ENCODE data around the gene RAPGEF5.
A peak's percentile ranks its signal among the peaks of the same experiment; 100 is the strongest.
"Not testable (repeated sequence)": the region's sequence is repeated elsewhere in the genome, so short reads cannot be mapped to it uniquely, and the experiment has no call there.

Gene RAPGEF5

GRCh38 chr7:22108151-22108845 lies 248.7 kb downstream of the RAPGEF5 start:
- Mint-ChIP-seq H3K4me1 (peaks cover 6% of the 10 kb centered on the region), H3K9me3 (no peaks in the 10 kb centered on the region), H3K4me3 (no peak overlapping the region), H3K27ac (no peak overlapping the region), H3K27me3 (ENCODE audit: low read depth) (peaks cover 3% of the 10 kb centered on the region), H3K36me3 (ENCODE audit: low read depth) (no peaks in the 10 kb centered on the region)
- TF ChIP-seq CTCF (IDR thresholded peaks at IDR 0.05; ENCODE audit: unreplicated experiment in 3 of 3), result no peak

GRCh38 chr7:22105550-22105949 lies 251.4 kb downstream of the RAPGEF5 start:
- TF ChIP-seq CTCF (IDR thresholded peaks at IDR 0.05; ENCODE audit: unreplicated experiment in 3 of 3), result no peak
- Mint-ChIP-seq H3K27ac (no peak overlapping the region), H3K9me3 (no peaks in the 10 kb centered on the region), H3K36me3 (ENCODE audit: low read depth) (no peaks in the 10 kb centered on the region), H3K27me3 (ENCODE audit: low read depth) (peaks cover 11% of the 10 kb centered on the region), H3K4me1 (peaks cover 5% of the 10 kb centered on the region), H3K4me3 (no peak overlapping the region)

- Mint-ChIP-seq H3K4me3 (no peak overlapping the region), H3K27ac (no peak overlapping the region), H3K36me3 (ENCODE audit: low read depth) (no peaks in the 10 kb centered on the region), H3K27me3 (ENCODE audit: low read depth) (peaks cover 21% of the 10 kb centered on the region), H3K9me3 (no peaks in the 10 kb centered on the region), H3K4me1 (peaks cover 31% of the 10 kb centered on the region)
- no peak for TF ChIP-seq CTCF (IDR thresholded peaks at IDR 0.05; ENCODE audit: unreplicated experiment in 3 of 3)
Observed at GRCh38 chr7:22094413-22095342, 262.3 kb downstream of the RAPGEF5 start.

- H3K27me3 Mint-ChIP-seq (ENCODE audit: low read depth), result peaks cover 20% of the 10 kb centered on the region
- no peak overlapping the region for H3K27ac Mint-ChIP-seq
- no peak for TF ChIP-seq CTCF (IDR thresholded peaks at IDR 0.05; ENCODE audit: unreplicated experiment in 3 of 3)
- H3K36me3 Mint-ChIP-seq (ENCODE audit: low read depth), result no peaks in the 10 kb centered on the region
- no peaks in the 10 kb centered on the region for H3K9me3 Mint-ChIP-seq
- no peak overlapping the region for H3K4me3 Mint-ChIP-seq
- peaks cover 31% of the 10 kb centered on the region for H3K4me1 Mint-ChIP-seq
Observed at GRCh38 chr7:22093936-22094335, 263.0 kb downstream of the RAPGEF5 start.

- peak overlapping the region in 2 of 3 experiments; percentile 47 to 71 for H3K27ac Mint-ChIP-seq
- TF ChIP-seq CTCF (IDR thresholded peaks at IDR 0.05; ENCODE audit: unreplicated experiment in 3 of 3), result no peak
- H3K27me3 Mint-ChIP-seq (ENCODE audit: low read depth), result peaks cover 20% of the 10 kb centered on the region
- peak overlapping the region in 1 of 3 experiments; percentile 39 for H3K4me3 Mint-ChIP-seq
- peaks cover 37% of the 10 kb centered on the region for H3K4me1 Mint-ChIP-seq
- H3K9me3 Mint-ChIP-seq, result no peaks in the 10 kb centered on the region
- no peaks in the 10 kb centered on the region for H3K36me3 Mint-ChIP-seq (ENCODE audit: low read depth)
Observed at GRCh38 chr7:22093001-22093400, 264.0 kb downstream of the RAPGEF5 start.

GRCh38 chr7:22090958-22091525 lies 265.9 kb downstream of the RAPGEF5 start:
- not testable (repeated sequence) for H3K36me3 Mint-ChIP-seq (ENCODE audit: low read depth); H3K4me3 Mint-ChIP-seq; H3K27ac Mint-ChIP-seq; H3K9me3 Mint-ChIP-seq
- H3K4me1 Mint-ChIP-seq, result peaks cover 37% of the 10 kb centered on the region
- H3K27me3 Mint-ChIP-seq (ENCODE audit: low read depth), result peaks cover 17% of the 10 kb centered on the region
